IMR-90 (cell line): ENCODE data around the gene KHNYN. TPM values are rescaled to one million over a fixed set of nuclear protein-coding genes. Genes with fewer than 3 reads are reported as not detected.
"Not testable (repeated sequence)": the region's sequence is repeated elsewhere in the genome, so short reads cannot be mapped to it uniquely, and the experiment has no call there.

Experiments used
- ATAC-seq: fragments of 200-7000 bp; cut with Tn5 transposase; 2 replicates; pipeline ENCODE4 v1.9.1; 2020; ENCODE audit warnings: low read depth, mild to moderate bottlenecking, moderate library complexity
- BruUV-seq: library from RNA; stranded (reverse); fragments of 400-500 nt; replicated peaks from 2 replicates; lab custom pipeline; 2021; lab: Mats Ljungman, UMichigan
- CTCF ChIA-PET: fragments of 300-600 bp; formaldehyde crosslinking; extraction: SDS; loops from one replicate; lab custom pipeline; 2021; ENCODE audit warnings: antibody characterized with exemption; lab: Yijun Ruan, JAX
- POLR2A ChIA-PET: fragments of 300-600 bp; sonication (Branson Sonifier 250); formaldehyde crosslinking; loops from one replicate; lab custom pipeline; 2022; ENCODE audit warnings: antibody characterized with exemption; ENCODE audit not compliant: unreplicated experiment; lab: Charles Lee
- DNase-seq: peaks from one replicate; pipeline ENCODE4 v3.0.0; 2013
- H2AFZ ChIP-seq: replicated peaks from 2 replicates; pipeline ENCODE3; 2013; ENCODE audit warnings: low read length, mild to moderate bottlenecking; ENCODE audit not compliant: poor library complexity
- H2AK5ac ChIP-seq: 2 replicates; pipeline ENCODE4 v1.6.1; 2013; ENCODE audit warnings: low read depth, low read length, inconsistent platforms
- H2AK9ac ChIP-seq: replicated peaks from 2 replicates; pipeline ENCODE3; 2013; ENCODE audit warnings: mild to moderate bottlenecking, low read depth, low read length, moderate library complexity; ENCODE audit not compliant: poor library complexity
- H2BK120ac ChIP-seq: 2 replicates; pipeline ENCODE4 v1.6.1; 2013; ENCODE audit warnings: low read depth, low read length, inconsistent platforms
- H2BK15ac ChIP-seq: 3 replicates; pipeline ENCODE4 v1.6.1; 2013; ENCODE audit warnings: low read depth, low read length, inconsistent platforms
- H2BK20ac ChIP-seq: 2 replicates; pipeline ENCODE4 v1.6.1; 2013; ENCODE audit warnings: low read depth, mild to moderate bottlenecking, inconsistent platforms, low read length, moderate library complexity
- H2BK5ac ChIP-seq: 2 replicates; pipeline ENCODE4 v1.6.1; 2013; ENCODE audit warnings: mild to moderate bottlenecking, low read depth, low read length, inconsistent platforms; ENCODE audit not compliant: poor library complexity, severe bottlenecking
- H3K14ac ChIP-seq: replicated peaks from 2 replicates; pipeline ENCODE4 v1.6.1; 2013; ENCODE audit warnings: low read depth, low read length, inconsistent platforms
- H3K18ac ChIP-seq: 2 replicates; pipeline ENCODE4 v1.6.1; 2013; ENCODE audit warnings: low read depth, low read length, control low read depth
- H3K23ac ChIP-seq: 2 replicates; pipeline ENCODE4 v1.6.1; 2013; ENCODE audit warnings: low read depth, low read length, inconsistent platforms
- H3K27ac ChIP-seq: 2 replicates; pipeline ENCODE4 v1.5.1; 2013; ENCODE audit warnings: mild to moderate bottlenecking, control low read depth, low read length; ENCODE audit not compliant: insufficient read depth
- H3K27me3 ChIP-seq: 2 replicates; pipeline ENCODE4 v1.6.1; 2013; ENCODE audit warnings: low read length; ENCODE audit not compliant: control insufficient read depth, insufficient read depth
- H3K36me3 ChIP-seq: 2 replicates; pipeline ENCODE4 v1.6.1; 2013; ENCODE audit warnings: low read length, mixed read lengths; ENCODE audit not compliant: control insufficient read depth, insufficient read depth
- H3K4ac ChIP-seq: 2 replicates; pipeline ENCODE4 v1.6.1; 2013; ENCODE audit warnings: low read depth, low read length, inconsistent platforms
- H3K4me1 ChIP-seq: 2 replicates; pipeline ENCODE4 v1.6.1; 2013; ENCODE audit warnings: low read length, mixed read lengths; ENCODE audit not compliant: control insufficient read depth, insufficient read depth
- H3K4me2 ChIP-seq: 2 replicates; pipeline ENCODE4 v1.6.1; 2013; ENCODE audit warnings: low read depth, mild to moderate bottlenecking, control low read depth, low read length, moderate library complexity
- H3K4me3 ChIP-seq: 2 replicates; pipeline ENCODE4 v1.5.1; 2013; ENCODE audit warnings: low read depth, mild to moderate bottlenecking, control low read depth, low read length, moderate library complexity; ENCODE audit not compliant: insufficient read depth
- H3K56ac ChIP-seq: 2 replicates; pipeline ENCODE4 v1.6.1; 2013; ENCODE audit warnings: low read length, inconsistent platforms; ENCODE audit not compliant: insufficient read depth; ENCODE audit errors: extremely low read depth
- H3K79me1 ChIP-seq, 2 experiments: 2 replicates each; pipeline ENCODE4 v1.6.1; 2013; ENCODE audit warnings: low read length in 2 of 2, inconsistent platforms in 1 of 2, low read depth in 1 of 2
- H3K9ac ChIP-seq: 2 replicates; pipeline ENCODE4 v1.6.1; 2013; ENCODE audit warnings: low read depth, low read length, control low read depth
- H3K9me1 ChIP-seq: 2 replicates; pipeline ENCODE4 v1.6.1; 2013; ENCODE audit warnings: low read length, inconsistent platforms; ENCODE audit not compliant: insufficient read depth
- H3K9me3 ChIP-seq: 2 replicates; pipeline ENCODE4 v1.6.1; 2013; ENCODE audit warnings: low read length; ENCODE audit not compliant: control insufficient read depth, insufficient read depth
- H4K20me1 ChIP-seq: 2 replicates; pipeline ENCODE4 v1.6.1; 2013; ENCODE audit warnings: low read length, inconsistent platforms; ENCODE audit not compliant: insufficient read depth
- H4K5ac ChIP-seq: 2 replicates; pipeline ENCODE4 v1.6.1; 2013; ENCODE audit warnings: mild to moderate bottlenecking, low read depth, low read length, control low read depth
- H4K8ac ChIP-seq, 2 experiments: 2 replicates each; pipeline ENCODE4 v1.6.1; 2013; ENCODE audit warnings: low read depth in 2 of 2, low read length in 2 of 2, control low read depth in 1 of 2, inconsistent platforms in 1 of 2
- H4K91ac ChIP-seq: 2 replicates; pipeline ENCODE4 v1.6.1; 2013; ENCODE audit warnings: low read depth, low read length, inconsistent platforms; ENCODE audit not compliant: insufficient read depth
- WGBS, 2 experiments: methylation state at CpG; one replicate each; pipeline versions ENCODE4 v1.1.5 to v1.1.7; 2013; ENCODE audit warnings: missing lambda C conversion rate in 2 of 2; ENCODE audit not compliant: insufficient read length in 1 of 2; ENCODE audit errors: extremely low coverage in 2 of 2; 5-methylcytosine and 5-hydroxymethylcytosine counted together
- dilution Hi-C: fragments of 300-500 bp; cut with HindIII; formaldehyde crosslinking; loops from one replicate; pipeline ENCODE4 v1.14.3; 2018; ENCODE audit warnings: low sequenced_read_pairs; ENCODE audit not compliant: unreplicated experiment
- in situ Hi-C: fragments of 300-500 bp; cut with MboI; formaldehyde crosslinking; loops from 3 replicates; pipeline ENCODE4 v1.14.3; 2019; ENCODE audit warnings: low sequenced_read_pairs, inconsistent platforms, mixed read lengths
- intact Hi-C: fragments of 100-400 bp; cut with micrococcal nuclease; formaldehyde crosslinking; loops from 2 replicates; pipeline ENCODE4 v1.10.0; 2022
- polyA plus RNA-seq, 3 experiments: library from polyadenylated mRNA; depleted of rRNA; stranded (reverse); fragments of >200 nt; gene quantifications; 2 replicates each; pipeline ENCODE4 v1.2.3, GENCODE V29; 2012; ENCODE audit warnings: low replicate concordance in 1 of 3
- total RNA-seq: library from RNA; depleted of rRNA; stranded (reverse); fragments of >200 nt; gene quantifications from 2 replicates; pipeline ENCODE4 v1.2.3, GENCODE V29; 2012

Gene KHNYN
- total and polyA plus RNA-seq, 2 of the 4 experiments (the other 2 are of a cell fraction): 18.9 to 24.4 TPM

DNA sequence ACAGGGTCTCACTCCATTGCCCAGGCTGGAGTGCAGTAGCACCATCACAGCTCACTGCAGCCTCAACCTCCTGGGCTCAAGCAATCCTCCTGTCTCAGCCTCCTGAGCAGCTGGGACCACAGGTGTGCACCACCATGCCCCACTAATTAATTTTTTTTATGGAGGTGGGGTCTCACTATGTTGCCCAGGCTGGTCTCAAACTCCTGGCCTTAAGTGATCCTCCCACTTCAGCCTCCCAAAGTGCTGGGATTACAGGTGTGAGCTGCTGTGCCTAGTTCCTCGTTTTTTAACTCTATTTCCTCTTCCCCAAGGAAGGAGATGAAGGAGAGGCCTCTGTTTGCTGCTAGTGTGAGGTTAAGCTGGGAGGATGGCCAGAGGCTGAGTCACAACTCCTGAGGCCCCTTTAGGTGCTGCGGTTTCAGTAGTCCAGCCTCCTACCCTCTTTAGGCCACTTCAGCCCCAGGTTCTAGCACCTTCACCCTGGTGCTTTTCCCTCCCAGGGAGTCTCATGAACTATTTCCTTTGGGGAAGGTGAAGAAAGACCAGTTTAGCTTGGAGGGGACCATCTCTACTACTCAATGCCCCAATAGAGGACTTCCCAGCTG is 53.0 kb downstream of the KHNYN start:
- H2AK9ac ChIP-seq, H2AK5ac ChIP-seq, H3K9me3 ChIP-seq, H2BK20ac ChIP-seq, H3K27ac ChIP-seq, H3K4ac ChIP-seq, BruUV-seq, H3K36me3 ChIP-seq, dilution Hi-C loops, H3K23ac ChIP-seq, H3K4me2 ChIP-seq, H3K14ac ChIP-seq, H3K9me1 ChIP-seq, H4K91ac ChIP-seq, H4K8ac ChIP-seq, H3K27me3 ChIP-seq, H2BK120ac ChIP-seq, H3K4me3 ChIP-seq, H3K56ac ChIP-seq, H3K79me1 ChIP-seq, H4K20me1 ChIP-seq, H2AFZ ChIP-seq, POLR2A ChIA-PET, H3K9ac ChIP-seq, CTCF ChIA-PET, H4K5ac ChIP-seq, H2BK15ac ChIP-seq, H2BK5ac ChIP-seq, in situ Hi-C loops, intact Hi-C loops, H3K18ac ChIP-seq, H3K4me1 ChIP-seq: not testable (repeated sequence)
- WGBS, 2 experiments: no CpG with 5 or more reads among the region's 2 CpGs
- DNase-seq (peak; percentile 50), ATAC-seq (peak; percentile 35; the same call in 1 of the 2 replicates)
